ENCODE measurements around the gene CDC42EP1.

DNA sequence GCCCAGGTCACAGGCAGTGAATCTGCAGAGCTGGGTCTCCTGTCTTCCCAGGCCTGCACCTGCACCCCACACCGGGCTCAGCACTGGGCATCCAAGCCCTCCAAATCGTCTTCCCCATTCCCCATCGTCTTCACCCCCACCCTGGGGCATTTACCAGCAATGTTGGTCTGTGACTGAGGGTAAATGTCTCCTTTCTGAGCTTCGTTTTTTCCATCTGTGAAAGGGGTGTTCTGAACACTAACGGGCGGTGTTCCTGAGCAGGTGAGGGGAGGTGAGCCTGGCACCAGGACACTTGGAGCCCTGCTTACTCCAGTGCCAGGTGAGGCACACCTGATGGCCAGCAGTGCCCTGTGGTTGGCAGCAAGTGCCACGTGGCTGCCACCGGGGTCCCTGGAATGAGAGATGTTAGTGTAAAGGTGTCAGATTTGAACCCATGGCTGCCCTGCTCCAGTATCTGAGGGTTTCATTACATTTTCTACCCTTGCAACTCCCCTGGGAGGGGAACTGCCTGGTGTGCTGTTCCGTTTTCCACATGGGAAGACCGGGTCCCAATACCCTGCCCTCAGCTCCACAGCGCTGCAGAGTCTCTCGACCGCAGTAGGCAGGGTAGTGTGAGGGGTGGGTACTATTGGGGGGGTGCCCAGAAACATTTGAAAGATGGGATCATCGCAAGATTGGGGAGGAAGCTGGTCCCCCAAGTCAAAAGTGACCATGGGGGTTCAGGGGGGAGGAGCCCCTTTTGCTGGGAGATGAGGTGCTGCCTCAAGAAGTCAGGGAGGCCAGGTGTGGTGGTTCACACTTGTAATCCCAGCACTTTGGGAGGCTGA lies 2.0 kb downstream of the CDC42EP1 start:
- TF ChIP-seq USF2 (IDR thresholded peaks at IDR 0.05; ENCODE audit: borderline replicate concordance, low read depth, low read length): no peak
- TF ChIP-seq CTCF (IDR thresholded peaks at IDR 0.05): no peak
- TF ChIP-seq, protein P1, sequence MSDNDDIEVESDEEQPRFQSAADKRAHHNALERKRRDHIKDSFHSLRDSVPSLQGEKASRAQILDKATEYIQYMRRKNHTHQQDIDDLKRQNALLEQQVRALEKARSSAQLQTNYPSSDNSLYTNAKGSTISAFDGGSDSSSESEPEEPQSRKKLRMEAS (IDR thresholded peaks at IDR 0.05; ENCODE audit: low read depth): no peak
- TF ChIP-seq RAD21 (IDR thresholded peaks at IDR 0.05; ENCODE audit: low read length): no peak
- TF ChIP-seq SMC3 (IDR thresholded peaks at IDR 0.05; ENCODE audit: low read depth, low read length): no peak
- TF ChIP-seq POLR2AphosphoS5 (IDR thresholded peaks at IDR 0.05; ENCODE audit: low read depth, low read length): no peak

Data from SK-N-SH (cell line).